SU-DHL-6 (cell line): Measurements from ENCODE around the gene OSBPL10.

Experiments used
- H2AFZ ChIP-seq: fragments of 200-600 bp; sonication (generic); 2 replicates; pipeline ENCODE4 v1.6.1; 2014; ENCODE audit warnings: low read depth, mild to moderate bottlenecking, moderate library complexity, mixed read lengths, antibody characterized with exemption, low read length; ENCODE audit not compliant: severe bottlenecking
- H3F3A ChIP-seq: fragments of 200-600 bp; shearing (Covaris generic); 2 replicates; pipeline ENCODE4 v1.6.0; 2016; ENCODE audit warnings: antibody characterized with exemption, mild to moderate bottlenecking; ENCODE audit not compliant: insufficient read depth
- H3K27ac ChIP-seq: fragments of 200-600 bp; sonication (generic); 2 replicates; pipeline ENCODE4 v1.5.1; 2016; ENCODE audit warnings: low read depth, mild to moderate bottlenecking, low read length, moderate library complexity, mixed read lengths
- H3K27me3 ChIP-seq: fragments of 200-600 bp; sonication (generic), shearing (Covaris generic); 2 replicates; pipeline ENCODE4 v1.6.0; 2014; ENCODE audit warnings: mild to moderate bottlenecking, low read length
- H3K36me3 ChIP-seq: fragments of 200-600 bp; sonication (generic); 2 replicates; pipeline ENCODE4 v1.6.1; 2014; ENCODE audit warnings: mild to moderate bottlenecking, low read length, mixed read lengths
- H3K4me2 ChIP-seq: fragments of 300-600, 200-600 bp; shearing (Covaris generic), sonication (generic); 2 replicates; pipeline ENCODE4 v1.6.0; 2014; ENCODE audit warnings: low read length, low read depth, mild to moderate bottlenecking; ENCODE audit not compliant: poor library complexity, severe bottlenecking
- H3K4me3 ChIP-seq: fragments of 200-600 bp; sonication (generic); 2 replicates; pipeline ENCODE4 v1.5.1; 2014; ENCODE audit warnings: antibody characterized with exemption, low read length, mild to moderate bottlenecking, mixed read lengths; ENCODE audit not compliant: insufficient read depth, poor library complexity, severe bottlenecking
- H3K79me2 ChIP-seq: fragments of 200-600 bp; sonication (generic); 2 replicates; pipeline ENCODE4 v1.6.1; 2014; ENCODE audit warnings: mild to moderate bottlenecking, low read length, moderate library complexity; ENCODE audit not compliant: insufficient read depth
- H3K9ac ChIP-seq: fragments of 200-600 bp; sonication (generic); 2 replicates; pipeline ENCODE4 v1.7.0; 2014; ENCODE audit warnings: mild to moderate bottlenecking, low read length
- H3K9me2 ChIP-seq: fragments of 200-600 bp; sonication (generic); replicated peaks from 2 replicates; pipeline ENCODE4 v1.6.1; 2014; ENCODE audit warnings: low read length; ENCODE audit not compliant: insufficient read depth
- H3K9me3 ChIP-seq: fragments of 200-600 bp; sonication (generic); 2 replicates; pipeline ENCODE4 v1.6.1; 2014; ENCODE audit warnings: low read length, mixed read lengths; ENCODE audit not compliant: insufficient read depth
- H4K20me1 ChIP-seq: fragments of 200-600 bp; sonication (generic); 2 replicates; pipeline ENCODE4 v1.6.1; 2014; ENCODE audit warnings: low read depth, mild to moderate bottlenecking, antibody characterized with exemption, low read length, moderate library complexity, mixed read lengths
- EZH2phosphoT487 ChIP-seq: fragments of 200-600 bp; sonication (generic), shearing (Covaris generic); conservative IDR thresholded peaks from 2 replicates; pipeline ENCODE4 v1.6.1; 2018; ENCODE audit warnings: mild to moderate bottlenecking, antibody characterized with exemption, low read length, moderate library complexity, mixed read lengths
- TF ChIP-seq, protein P1 (sequence below): fragments of 200-600 bp; sonication (generic); IDR thresholded peaks from one replicate; pipeline ENCODE4 v1.5.1; 2017; ENCODE audit warnings: antibody characterized with exemption, mild to moderate bottlenecking, low read length, moderate library complexity; ENCODE audit not compliant: insufficient read depth, poor library complexity, severe bottlenecking

Gene OSBPL10

DNA sequence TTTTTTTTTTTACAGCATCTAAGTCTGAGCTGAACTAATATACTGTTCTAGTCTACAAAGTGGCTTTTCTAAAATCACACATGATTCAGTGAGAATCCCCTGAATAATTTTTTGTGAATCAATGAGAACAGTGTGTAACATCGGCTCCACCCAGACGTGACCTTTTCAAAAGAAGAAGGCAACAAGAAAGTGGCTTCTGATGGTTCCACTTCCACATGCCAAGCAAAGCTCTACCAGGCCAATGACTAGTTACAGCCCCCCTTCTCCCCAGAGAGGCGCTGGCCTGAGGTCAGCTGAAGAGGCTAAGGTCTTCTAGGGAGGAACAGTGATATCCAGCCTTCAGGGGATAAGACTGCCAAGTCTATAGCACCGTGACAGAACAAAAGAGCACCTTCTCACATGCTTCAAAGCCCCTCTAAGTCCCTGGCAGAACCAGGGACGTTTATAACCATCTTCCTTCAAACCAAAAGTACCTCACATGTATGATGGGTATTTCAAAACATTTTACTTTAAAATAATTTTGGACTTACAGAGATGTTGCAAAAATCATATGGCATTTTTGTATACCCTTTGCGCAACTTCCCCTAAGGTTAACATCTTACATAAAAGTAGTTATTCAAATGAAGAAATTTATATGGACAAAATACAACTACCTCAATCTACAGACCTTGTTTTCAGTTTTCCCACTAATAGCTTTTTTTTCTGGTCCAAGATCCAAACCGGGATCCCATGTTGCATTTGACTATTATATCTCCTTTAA, 177.9 kb downstream of the OSBPL10 start:
- no peaks in the 10 kb centered on the region for H3K27me3 ChIP-seq
- H3K79me2 ChIP-seq: peaks cover 92% of the 10 kb centered on the region
- H3K4me3 ChIP-seq: no peak overlapping the region
- H4K20me1 ChIP-seq: 0 out of 2 replicates have a peak, but pooled peaks cover 4% of the 10 kb centered on the region
- H3K9me3 ChIP-seq: no peaks in the 10 kb centered on the region
- no peak overlapping the region for H2AFZ ChIP-seq
- no peak overlapping the region for H3K27ac ChIP-seq
- TF ChIP-seq, protein P1, sequence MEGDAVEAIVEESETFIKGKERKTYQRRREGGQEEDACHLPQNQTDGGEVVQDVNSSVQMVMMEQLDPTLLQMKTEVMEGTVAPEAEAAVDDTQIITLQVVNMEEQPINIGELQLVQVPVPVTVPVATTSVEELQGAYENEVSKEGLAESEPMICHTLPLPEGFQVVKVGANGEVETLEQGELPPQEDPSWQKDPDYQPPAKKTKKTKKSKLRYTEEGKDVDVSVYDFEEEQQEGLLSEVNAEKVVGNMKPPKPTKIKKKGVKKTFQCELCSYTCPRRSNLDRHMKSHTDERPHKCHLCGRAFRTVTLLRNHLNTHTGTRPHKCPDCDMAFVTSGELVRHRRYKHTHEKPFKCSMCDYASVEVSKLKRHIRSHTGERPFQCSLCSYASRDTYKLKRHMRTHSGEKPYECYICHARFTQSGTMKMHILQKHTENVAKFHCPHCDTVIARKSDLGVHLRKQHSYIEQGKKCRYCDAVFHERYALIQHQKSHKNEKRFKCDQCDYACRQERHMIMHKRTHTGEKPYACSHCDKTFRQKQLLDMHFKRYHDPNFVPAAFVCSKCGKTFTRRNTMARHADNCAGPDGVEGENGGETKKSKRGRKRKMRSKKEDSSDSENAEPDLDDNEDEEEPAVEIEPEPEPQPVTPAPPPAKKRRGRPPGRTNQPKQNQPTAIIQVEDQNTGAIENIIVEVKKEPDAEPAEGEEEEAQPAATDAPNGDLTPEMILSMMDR: no peak
- no peak for TF ChIP-seq EZH2phosphoT487
- no peaks in the 10 kb centered on the region for H3K36me3 ChIP-seq
- H3K9ac ChIP-seq: no peak overlapping the region
- no peaks in the 10 kb centered on the region for H3K9me2 ChIP-seq
- no peak overlapping the region for H3K4me2 ChIP-seq
- no peaks in the 10 kb centered on the region for H3F3A ChIP-seq

GRCh38 chr3:31800436-31800835, 180.6 kb downstream of the OSBPL10 start:
- Histone ChIP-seq H2AFZ (no peak overlapping the region), H3K4me3 (no peak overlapping the region), H3K27me3 (no peaks in the 10 kb centered on the region), H3K79me2 (peaks cover 91% of the 10 kb centered on the region), H3K9me2 (no peaks in the 10 kb centered on the region), H4K20me1 (0 out of 2 replicates have a peak, but pooled peaks cover 2% of the 10 kb centered on the region), H3K27ac (no peak overlapping the region), H3K4me2 (no peak overlapping the region), H3K9me3 (no peaks in the 10 kb centered on the region), H3F3A (no peaks in the 10 kb centered on the region), H3K9ac (no peak overlapping the region), H3K36me3 (no peaks in the 10 kb centered on the region)
- TF ChIP-seq, protein P1: no peak
- TF ChIP-seq EZH2phosphoT487: no peak

DNA sequence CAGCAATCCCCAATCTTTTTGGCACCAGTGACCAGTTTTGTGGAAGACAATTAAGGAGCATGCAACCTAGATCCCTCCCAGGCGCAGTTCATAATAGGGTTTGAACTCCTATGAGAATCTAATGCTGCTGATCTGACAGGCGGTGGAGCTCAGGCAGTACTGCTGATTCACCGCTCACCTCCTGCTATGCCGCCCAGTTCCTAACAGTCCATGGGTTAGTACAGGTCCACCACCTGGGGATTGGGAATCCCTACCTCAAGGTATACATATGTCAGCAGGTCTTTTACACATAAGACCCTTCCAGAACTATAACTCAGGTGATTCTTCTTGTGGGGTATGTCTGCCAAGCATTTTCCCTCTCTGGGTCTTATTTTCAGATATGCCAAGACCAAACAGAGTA, 182.2 kb downstream of the OSBPL10 start:
- H3K9ac ChIP-seq: no peak overlapping the region
- no peak overlapping the region for H3K4me2 ChIP-seq
- peaks cover 78% of the 10 kb centered on the region for H3K79me2 ChIP-seq
- no peaks in the 10 kb centered on the region for H3K9me2 ChIP-seq
- no peaks in the 10 kb centered on the region; the same call in 1 of the 2 replicates for H3K36me3 ChIP-seq
- no peak overlapping the region for H3K27ac ChIP-seq
- H3K4me3 ChIP-seq: no peak overlapping the region
- no peaks in the 10 kb centered on the region for H3K9me3 ChIP-seq
- no peak overlapping the region for H2AFZ ChIP-seq
- no peaks in the 10 kb centered on the region for H3F3A ChIP-seq
- no peaks in the 10 kb centered on the region for H4K20me1 ChIP-seq
- TF ChIP-seq EZH2phosphoT487: no peak
- TF ChIP-seq, protein P1: no peak
- no peaks in the 10 kb centered on the region for H3K27me3 ChIP-seq
